ENCODE measurements around the gene MORC1.

Gene MORC1

DNA sequence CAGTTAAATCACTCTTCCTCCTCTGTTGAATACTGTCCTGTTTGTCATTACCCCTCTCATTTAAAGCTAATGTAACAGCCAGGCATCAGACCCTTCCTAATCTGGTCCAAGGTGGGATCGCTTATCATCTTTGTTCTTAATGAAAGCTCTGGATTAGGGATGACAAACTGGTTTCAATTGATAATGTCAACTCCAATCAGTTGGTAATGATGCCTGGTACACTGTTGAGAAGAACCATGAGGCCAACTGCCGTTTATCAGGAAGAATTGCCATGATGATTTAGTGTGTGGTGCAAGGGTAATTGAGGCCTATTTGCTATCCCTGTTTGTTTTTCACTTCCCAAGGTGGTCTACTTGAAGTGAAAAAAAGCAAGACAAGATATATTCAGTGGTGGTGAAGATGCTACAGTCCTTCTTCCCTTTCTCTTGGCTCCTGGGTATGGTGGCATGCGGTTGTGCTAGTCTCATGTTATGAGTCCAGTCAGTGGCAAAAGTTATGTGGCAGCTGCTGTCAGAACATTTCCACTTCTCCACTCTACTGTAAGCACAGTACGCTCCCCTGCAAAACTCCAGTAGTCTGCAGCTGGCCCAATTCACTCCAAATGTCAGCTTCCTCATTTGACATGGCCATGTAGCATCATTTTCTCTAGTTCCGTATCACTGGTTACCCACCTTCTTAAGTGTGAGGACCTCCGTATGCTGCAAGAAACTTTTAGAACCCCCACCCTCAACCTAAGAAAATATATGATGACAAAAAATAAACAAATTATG, 72.5 kb downstream of the MORC1 start:
- Histone ChIP-seq H3K4me1 (ENCODE audit: low read depth, poor library complexity, severe bottlenecking) (no peaks in the 10 kb centered on the region), H3K27me3 (ENCODE audit: insufficient read depth, low read depth) (no peaks in the 10 kb centered on the region), H3K27ac (no peak overlapping the region), H3K4me2 (no peak overlapping the region), H4K20me1 (ENCODE audit: insufficient read depth) (no peaks in the 10 kb centered on the region), H3K79me2 (ENCODE audit: insufficient read depth, low read depth) (no peaks in the 10 kb centered on the region), H2AFZ (ENCODE audit: low read depth) (no peak overlapping the region), H3K4me3 (IDR thresholded peaks at IDR 0.05; ENCODE audit: insufficient read depth, low read depth, low read length) (no peak overlapping the region), H3K36me3 (ENCODE audit: insufficient read depth) (no peaks in the 10 kb centered on the region), H3K9ac (no peak overlapping the region)
- TF ChIP-seq, protein P1, sequence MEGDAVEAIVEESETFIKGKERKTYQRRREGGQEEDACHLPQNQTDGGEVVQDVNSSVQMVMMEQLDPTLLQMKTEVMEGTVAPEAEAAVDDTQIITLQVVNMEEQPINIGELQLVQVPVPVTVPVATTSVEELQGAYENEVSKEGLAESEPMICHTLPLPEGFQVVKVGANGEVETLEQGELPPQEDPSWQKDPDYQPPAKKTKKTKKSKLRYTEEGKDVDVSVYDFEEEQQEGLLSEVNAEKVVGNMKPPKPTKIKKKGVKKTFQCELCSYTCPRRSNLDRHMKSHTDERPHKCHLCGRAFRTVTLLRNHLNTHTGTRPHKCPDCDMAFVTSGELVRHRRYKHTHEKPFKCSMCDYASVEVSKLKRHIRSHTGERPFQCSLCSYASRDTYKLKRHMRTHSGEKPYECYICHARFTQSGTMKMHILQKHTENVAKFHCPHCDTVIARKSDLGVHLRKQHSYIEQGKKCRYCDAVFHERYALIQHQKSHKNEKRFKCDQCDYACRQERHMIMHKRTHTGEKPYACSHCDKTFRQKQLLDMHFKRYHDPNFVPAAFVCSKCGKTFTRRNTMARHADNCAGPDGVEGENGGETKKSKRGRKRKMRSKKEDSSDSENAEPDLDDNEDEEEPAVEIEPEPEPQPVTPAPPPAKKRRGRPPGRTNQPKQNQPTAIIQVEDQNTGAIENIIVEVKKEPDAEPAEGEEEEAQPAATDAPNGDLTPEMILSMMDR (conservative IDR thresholded peaks at IDR 0.05; ENCODE audit: low read depth, low read length) = no peak

DNA sequence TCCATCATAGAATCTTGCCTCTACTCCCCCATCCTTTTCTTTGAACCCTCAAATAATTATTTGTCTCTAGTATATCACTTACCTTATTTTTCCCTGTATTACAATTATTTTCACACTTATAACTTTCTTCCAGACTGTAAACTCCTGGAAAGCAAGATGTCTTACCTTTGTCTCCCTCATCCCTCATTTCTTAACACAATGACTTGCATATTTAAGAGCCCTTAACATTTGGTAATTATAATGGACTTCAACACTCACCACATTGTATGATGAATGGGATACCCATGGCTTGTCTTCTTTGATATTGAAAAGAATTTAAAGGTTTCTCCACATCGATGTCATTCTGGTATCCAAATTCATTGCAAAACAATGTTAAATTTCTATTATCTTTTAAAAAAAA, 82.9 kb downstream of the MORC1 start:
- Histone ChIP-seq H3K4me1 (ENCODE audit: low read depth, poor library complexity, severe bottlenecking) (no peaks in the 10 kb centered on the region), H3K27ac (no peak overlapping the region), H3K36me3 (ENCODE audit: insufficient read depth) (no peaks in the 10 kb centered on the region), H4K20me1 (ENCODE audit: insufficient read depth) (no peaks in the 10 kb centered on the region), H3K4me3 (IDR thresholded peaks at IDR 0.05; ENCODE audit: insufficient read depth, low read depth, low read length) (no peak overlapping the region), H3K79me2 (ENCODE audit: insufficient read depth, low read depth) (no peaks in the 10 kb centered on the region), H3K4me2 (no peak overlapping the region), H3K9ac (no peak overlapping the region), H3K27me3 (ENCODE audit: insufficient read depth, low read depth) (no peaks in the 10 kb centered on the region), H2AFZ (ENCODE audit: low read depth) (no peak overlapping the region)
- TF ChIP-seq, protein P1 (conservative IDR thresholded peaks at IDR 0.05; ENCODE audit: low read depth, low read length) = no peak

DNA sequence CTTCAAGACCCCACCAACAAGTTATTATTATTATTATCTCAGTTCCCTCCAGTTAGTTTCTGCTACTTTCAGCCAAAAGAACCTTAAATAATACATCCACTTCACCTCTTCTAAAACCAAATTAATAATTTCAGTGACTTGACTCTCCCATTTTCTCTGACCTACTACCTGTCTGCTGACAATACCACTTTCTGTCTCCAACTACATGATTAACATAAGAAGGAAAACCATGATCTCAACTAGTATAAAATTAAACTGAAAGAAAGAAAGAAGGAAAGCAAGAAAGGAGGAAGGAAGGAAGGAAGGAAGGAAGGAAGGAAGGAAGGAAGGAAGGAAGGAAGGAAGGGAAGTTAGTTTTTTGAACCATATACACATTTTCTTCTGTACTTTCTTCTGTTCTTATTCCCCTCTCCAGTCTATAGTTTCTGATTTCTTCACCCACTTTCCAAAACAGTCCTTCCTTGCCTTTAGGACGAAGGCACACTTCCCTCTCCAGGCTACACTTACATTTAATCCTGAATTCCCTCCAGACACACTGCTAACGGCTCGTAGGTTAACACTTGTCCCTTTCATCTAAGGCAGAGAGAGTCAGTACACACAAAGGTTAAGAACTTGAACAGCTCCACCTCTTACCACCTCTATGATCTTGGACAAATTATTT, 84.8 kb downstream of the MORC1 start:
- Histone ChIP-seq H2AFZ (ENCODE audit: low read depth) (no peak overlapping the region), H3K4me3 (IDR thresholded peaks at IDR 0.05; ENCODE audit: insufficient read depth, low read depth, low read length) (no peak overlapping the region)
- TF ChIP-seq, protein P1 (conservative IDR thresholded peaks at IDR 0.05; ENCODE audit: low read depth, low read length) = no peak

DNA sequence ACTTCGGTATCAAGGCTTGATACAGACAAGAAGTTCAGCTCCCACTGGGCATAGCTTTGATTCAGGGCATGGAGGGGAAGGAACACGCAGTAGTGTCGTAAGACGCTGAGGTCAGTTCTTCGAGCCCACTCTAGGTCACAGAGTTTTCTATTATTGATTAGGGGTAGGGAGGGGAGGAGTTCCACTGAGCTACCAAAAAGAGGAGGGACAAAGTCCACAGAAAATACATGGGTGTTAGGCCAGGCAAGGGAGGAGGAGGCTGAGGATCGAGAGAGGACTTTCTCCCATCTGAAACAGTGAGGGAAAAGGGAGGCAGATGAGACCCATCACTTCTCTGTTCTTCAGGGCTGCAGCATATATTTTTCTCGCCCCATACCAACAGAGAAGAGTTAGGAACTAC, 89.2 kb downstream of the MORC1 start:
- no peak overlapping the region for H3K4me3 ChIP-seq (IDR thresholded peaks at IDR 0.05; ENCODE audit: insufficient read depth, low read depth, low read length)
- no peak overlapping the region for H3K4me2 ChIP-seq
- no peak overlapping the region for H3K9ac ChIP-seq
- no peak overlapping the region for H3K27ac ChIP-seq
- no peaks in the 10 kb centered on the region for H4K20me1 ChIP-seq (ENCODE audit: insufficient read depth)
- no peaks in the 10 kb centered on the region for H3K4me1 ChIP-seq (ENCODE audit: low read depth, poor library complexity, severe bottlenecking)
- H3K36me3 ChIP-seq (ENCODE audit: insufficient read depth) = no peaks in the 10 kb centered on the region
- no peak overlapping the region for H2AFZ ChIP-seq (ENCODE audit: low read depth)
- TF ChIP-seq, protein P1 (conservative IDR thresholded peaks at IDR 0.05; ENCODE audit: low read depth, low read length) = no peak
- H3K79me2 ChIP-seq (ENCODE audit: insufficient read depth, low read depth) = no peaks in the 10 kb centered on the region
- H3K27me3 ChIP-seq (ENCODE audit: insufficient read depth, low read depth) = no peaks in the 10 kb centered on the region

More for the DNA sequence above, 84.8 kb downstream of the MORC1 start:
- Histone ChIP-seq H4K20me1 (ENCODE audit: insufficient read depth) (no peaks in the 10 kb centered on the region), H3K4me1 (ENCODE audit: low read depth, poor library complexity, severe bottlenecking) (no peaks in the 10 kb centered on the region), H3K27me3 (ENCODE audit: insufficient read depth, low read depth) (no peaks in the 10 kb centered on the region), H3K79me2 (ENCODE audit: insufficient read depth, low read depth) (no peaks in the 10 kb centered on the region), H3K36me3 (ENCODE audit: insufficient read depth) (no peaks in the 10 kb centered on the region), H3K9ac (no peak overlapping the region), H3K4me2 (no peak overlapping the region), H3K27ac (no peak overlapping the region)

All from KMS-11 (cell line).